Vagina (tissue), 2 donors: ENCODE measurements around the gene GALNTL6. TPM values are rescaled to one million over a fixed set of nuclear protein-coding genes. Genes with fewer than 3 reads are reported as not detected.

Experiments
- DNase-seq, 2 donors: peaks; one replicate each; pipeline ENCODE4 v3.0.0-alpha.2; 2017; ENCODE audit errors: extremely low spot score in 2 of 2
- H3K27ac ChIP-seq: fragments of 200-600 bp; sonication (generic); one replicate; pipeline ENCODE4 v1.5.1; 2019
- H3K27me3 ChIP-seq: fragments of 200-600 bp; sonication (generic); one replicate; pipeline ENCODE4 v1.5.1; 2019
- H3K36me3 ChIP-seq, 2 donors: fragments of 200-600 bp; sonication (generic); one replicate each; pipeline ENCODE4 v1.5.1; 2017 to 2019
- H3K4me1 ChIP-seq: fragments of 200-600 bp; sonication (generic); one replicate; pipeline ENCODE4 v1.5.1; 2019
- H3K4me3 ChIP-seq, 2 donors: fragments of 200-600 bp; sonication (generic); 1 replicate in 1 of 2; 2 replicates in 1 of 2; pipeline ENCODE4 v1.5.1; 2016 to 2019
- H3K9me3 ChIP-seq: fragments of 200-600 bp; sonication (generic); one replicate; pipeline ENCODE4 v1.5.1; 2019
- CTCF ChIP-seq, 3 experiments: fragments of 450-650 bp in 2 of 3; fragments of 200-600 bp in 1 of 3; sonication (generic) in 1 of 3; IDR thresholded peaks; one replicate each; pipeline ENCODE4 v1.5.1; 2017 to 2019; ENCODE audit warnings: antibody characterized with exemption in 3 of 3, mild to moderate bottlenecking in 2 of 3, moderate library complexity in 2 of 3
- POLR2A ChIP-seq, 2 donors: fragments of 450-650 bp; IDR thresholded peaks; one replicate each; pipeline ENCODE4 v1.6.1; 2017; ENCODE audit warnings: antibody characterized with exemption in 2 of 2, mild to moderate bottlenecking in 2 of 2, moderate library complexity in 2 of 2
- POLR2AphosphoS5 ChIP-seq, 2 donors: sonication (generic); formaldehyde crosslinking; IDR thresholded peaks; one replicate each; pipeline ENCODE4 v1.9.0; 2017; ENCODE audit warnings: antibody characterized with exemption in 2 of 2, mild to moderate bottlenecking in 2 of 2, low read depth in 1 of 2; ENCODE audit not compliant: insufficient read depth in 1 of 2
- intact Hi-C: fragments of 100-400 bp; cut with DNase I; formaldehyde crosslinking; loops from one replicate; pipeline ENCODE4 v1.15.1; 2023
- total RNA-seq: library from RNA; depleted of rRNA; stranded (reverse); fragments of >200 nt; gene quantifications from one replicate; pipeline ENCODE4 v1.2.3, GENCODE V29; 2016

Gene GALNTL6
- total RNA-seq, 1 donor from 2014 or later: 0.74 TPM

- no peaks in the 10 kb centered on the region for H3K4me1 ChIP-seq
- no peak for DNase-seq
- H3K4me3 ChIP-seq: no peak overlapping the region
- H3K9me3 ChIP-seq: peaks cover 4% of the 10 kb centered on the region
- H3K36me3 ChIP-seq: no peaks in the 10 kb centered on the region
- TF ChIP-seq POLR2AphosphoS5 (IDR thresholded peaks at IDR 0.05; ENCODE audit: insufficient read depth in 1 of 2, low read depth in 1 of 2): no peak
- TF ChIP-seq POLR2A (IDR thresholded peaks at IDR 0.05): no peak
- no peak for TF ChIP-seq CTCF (IDR thresholded peaks at IDR 0.05)
- H3K27ac ChIP-seq: no peak overlapping the region
- intact Hi-C loops: no loop called here
- no peaks in the 10 kb centered on the region for H3K27me3 ChIP-seq
These were observed 921.4 kb downstream of the GALNTL6 start for GRCh38 chr4:172734555-172734954.

- DNase-seq: no peak
- Histone ChIP-seq H3K4me1 (no peaks in the 10 kb centered on the region), H3K27ac (no peak overlapping the region), H3K4me3 (no peak overlapping the region), H3K36me3 (no peaks in the 10 kb centered on the region), H3K9me3 (peaks cover 4% of the 10 kb centered on the region), H3K27me3 (no peaks in the 10 kb centered on the region)
- no peak for TF ChIP-seq CTCF (IDR thresholded peaks at IDR 0.05)
- TF ChIP-seq POLR2A (IDR thresholded peaks at IDR 0.05): no peak
- no peak for TF ChIP-seq POLR2AphosphoS5 (IDR thresholded peaks at IDR 0.05; ENCODE audit: insufficient read depth in 1 of 2, low read depth in 1 of 2)
- intact Hi-C loops: no loop called here
These were observed 922.8 kb downstream of the GALNTL6 start for GRCh38 chr4:172736046-172736445.

- TF ChIP-seq POLR2AphosphoS5 (IDR thresholded peaks at IDR 0.05; ENCODE audit: insufficient read depth in 1 of 2, low read depth in 1 of 2): no peak
- no peak for TF ChIP-seq CTCF (IDR thresholded peaks at IDR 0.05)
- TF ChIP-seq POLR2A (IDR thresholded peaks at IDR 0.05): no peak
- Histone ChIP-seq H3K9me3 (no peaks in the 10 kb centered on the region), H3K4me1 (no peaks in the 10 kb centered on the region), H3K27ac (no peak overlapping the region), H3K36me3 (no peaks in the 10 kb centered on the region), H3K4me3 (no peak overlapping the region), H3K27me3 (no peaks in the 10 kb centered on the region)
- no peak for DNase-seq
- intact Hi-C loops: no loop called here
These were observed 927.2 kb downstream of the GALNTL6 start for GRCh38 chr4:172740434-172740833.

GRCh38 chr4:172750910-172751309 lies 937.7 kb downstream of the GALNTL6 start:
- DNase-seq: no peak
- intact Hi-C loops: no loop called here

GRCh38 chr4:172751550-172751949 lies 938.3 kb downstream of the GALNTL6 start:
- no peaks in the 10 kb centered on the region for H3K27me3 ChIP-seq
- no peak overlapping the region for H3K4me3 ChIP-seq

More at GRCh38 chr4:172750910-172751309, 937.7 kb downstream of the GALNTL6 start:
- no peaks in the 10 kb centered on the region for H3K27me3 ChIP-seq
- no peaks in the 10 kb centered on the region for H3K4me1 ChIP-seq
- H3K4me3 ChIP-seq: no peak overlapping the region
- H3K27ac ChIP-seq: no peak overlapping the region
- TF ChIP-seq POLR2AphosphoS5 (IDR thresholded peaks at IDR 0.05; ENCODE audit: insufficient read depth in 1 of 2, low read depth in 1 of 2): no peak
- no peak for TF ChIP-seq CTCF (IDR thresholded peaks at IDR 0.05)
- no peak for TF ChIP-seq POLR2A (IDR thresholded peaks at IDR 0.05)
- no peaks in the 10 kb centered on the region for H3K9me3 ChIP-seq
- H3K36me3 ChIP-seq: no peaks in the 10 kb centered on the region

More at GRCh38 chr4:172751550-172751949, 938.3 kb downstream of the GALNTL6 start:
- no peaks in the 10 kb centered on the region for H3K4me1 ChIP-seq
- no peaks in the 10 kb centered on the region for H3K36me3 ChIP-seq
- TF ChIP-seq POLR2AphosphoS5 (IDR thresholded peaks at IDR 0.05; ENCODE audit: insufficient read depth in 1 of 2, low read depth in 1 of 2): no peak
- no peak for TF ChIP-seq POLR2A (IDR thresholded peaks at IDR 0.05)
- no peak for TF ChIP-seq CTCF (IDR thresholded peaks at IDR 0.05)
- no peak overlapping the region for H3K27ac ChIP-seq
- no peaks in the 10 kb centered on the region for H3K9me3 ChIP-seq
- intact Hi-C loops: no loop called here
- no peak for DNase-seq
